Suppressor macrophage (primary cell): Measurements from ENCODE around the gene PRKCZ.

Source experiments
- DNase-seq, 4 experiments: peaks; one replicate each; pipeline ENCODE4 v3.0.0-alpha.2; 2020 to 2022

PRKCZ gene

GRCh38 chr1:2198571-2198970 lies 148.4 kb downstream of the PRKCZ start:
- DNase-seq: no peak

- peak; percentile 88 to 94 (median 92) for DNase-seq
Measured at GRCh38 chr1:2199042-2199810, 149.0 kb downstream of the PRKCZ start.

GRCh38 chr1:2200308-2200943 lies 150.2 kb downstream of the PRKCZ start:
- DNase-seq: no peak

- no peak for DNase-seq
Measured at GRCh38 chr1:2201062-2201461, 150.9 kb downstream of the PRKCZ start.

- DNase-seq: no peak
Measured at GRCh38 chr1:2202008-2202575, 151.9 kb downstream of the PRKCZ start.

- no peak for DNase-seq
Measured at GRCh38 chr1:2202843-2203601, 152.8 kb downstream of the PRKCZ start.

- DNase-seq: no peak
Measured at GRCh38 chr1:2203671-2204414, 153.6 kb downstream of the PRKCZ start.

- DNase-seq: peak in 3 of 4 experiments; percentile 71 to 98 (median 77)
Measured at GRCh38 chr1:2204415-2205190, 154.4 kb downstream of the PRKCZ start.

- peak in 3 of 4 experiments; percentile 87 to 96 (median 89) for DNase-seq
Measured at GRCh38 chr1:2205191-2205952, 155.2 kb downstream of the PRKCZ start.

- no peak for DNase-seq
Measured at GRCh38 chr1:2206813-2207487, 156.7 kb downstream of the PRKCZ start.

- no peak for DNase-seq
Measured at GRCh38 chr1:2208309-2209239, 158.4 kb downstream of the PRKCZ start.

- DNase-seq: no peak
Measured at GRCh38 chr1:2209400-2210083, 159.3 kb downstream of the PRKCZ start.

GRCh38 chr1:2210084-2210653 lies 160.0 kb downstream of the PRKCZ start:
- no peak for DNase-seq

GRCh38 chr1:2210786-2211185 lies 160.6 kb downstream of the PRKCZ start:
- no peak for DNase-seq

GRCh38 chr1:2212274-2212531 lies 162.0 kb downstream of the PRKCZ start:
- DNase-seq: no peak

- DNase-seq: peak; percentile 79 to 92 (median 88)
Measured at GRCh38 chr1:2212532-2213491, 162.6 kb downstream of the PRKCZ start.
